DMS79 (cell line): ENCODE measurements around the gene MLPH.

Source experiments
- DNase-seq: peaks from one replicate; lab custom pipeline; 2025; lab: John Stamatoyannopoulos, UW

Gene MLPH, protein sequence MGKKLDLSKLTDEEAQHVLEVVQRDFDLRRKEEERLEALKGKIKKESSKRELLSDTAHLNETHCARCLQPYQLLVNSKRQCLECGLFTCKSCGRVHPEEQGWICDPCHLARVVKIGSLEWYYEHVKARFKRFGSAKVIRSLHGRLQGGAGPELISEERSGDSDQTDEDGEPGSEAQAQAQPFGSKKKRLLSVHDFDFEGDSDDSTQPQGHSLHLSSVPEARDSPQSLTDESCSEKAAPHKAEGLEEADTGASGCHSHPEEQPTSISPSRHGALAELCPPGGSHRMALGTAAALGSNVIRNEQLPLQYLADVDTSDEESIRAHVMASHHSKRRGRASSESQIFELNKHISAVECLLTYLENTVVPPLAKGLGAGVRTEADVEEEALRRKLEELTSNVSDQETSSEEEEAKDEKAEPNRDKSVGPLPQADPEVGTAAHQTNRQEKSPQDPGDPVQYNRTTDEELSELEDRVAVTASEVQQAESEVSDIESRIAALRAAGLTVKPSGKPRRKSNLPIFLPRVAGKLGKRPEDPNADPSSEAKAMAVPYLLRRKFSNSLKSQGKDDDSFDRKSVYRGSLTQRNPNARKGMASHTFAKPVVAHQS

DNA sequence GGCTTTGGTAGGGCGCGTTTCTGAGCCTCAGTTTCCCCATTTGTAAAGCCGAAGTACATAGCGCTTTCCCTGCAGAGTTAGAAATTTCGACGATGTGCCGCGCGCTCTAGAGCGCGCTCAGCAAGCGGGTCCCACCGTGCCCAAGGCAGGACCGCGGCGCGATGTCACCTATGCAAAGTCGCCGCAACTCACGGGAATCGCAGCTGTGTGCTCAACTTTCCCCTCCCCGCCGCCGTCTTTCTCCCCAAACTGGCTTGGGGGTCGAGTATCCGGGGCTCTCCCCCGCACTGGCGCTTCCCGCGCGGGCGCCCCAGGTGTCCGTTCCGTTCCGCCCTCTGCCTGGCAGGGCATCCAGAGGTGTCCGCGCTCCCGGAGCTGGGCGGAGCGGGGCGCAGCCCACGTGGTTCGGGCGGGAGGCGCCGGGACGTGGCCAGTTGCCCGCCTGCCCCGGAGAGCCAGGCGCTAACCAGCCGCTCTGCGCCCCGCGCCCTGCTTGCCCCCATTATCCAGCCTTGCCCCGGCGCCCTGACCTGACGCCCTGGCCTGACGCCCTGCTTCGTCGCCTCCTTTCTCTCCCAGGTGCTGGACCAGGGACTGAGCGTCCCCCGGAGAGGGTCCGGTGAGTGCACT, at the start of gene MLPH:
MLPH (plus strand) TSS at position 433 of the 630 bp plus-strand sequence. CDS start 6,176 bp downstream, outside the sequence.
- DNase-seq = no peak

DNA sequence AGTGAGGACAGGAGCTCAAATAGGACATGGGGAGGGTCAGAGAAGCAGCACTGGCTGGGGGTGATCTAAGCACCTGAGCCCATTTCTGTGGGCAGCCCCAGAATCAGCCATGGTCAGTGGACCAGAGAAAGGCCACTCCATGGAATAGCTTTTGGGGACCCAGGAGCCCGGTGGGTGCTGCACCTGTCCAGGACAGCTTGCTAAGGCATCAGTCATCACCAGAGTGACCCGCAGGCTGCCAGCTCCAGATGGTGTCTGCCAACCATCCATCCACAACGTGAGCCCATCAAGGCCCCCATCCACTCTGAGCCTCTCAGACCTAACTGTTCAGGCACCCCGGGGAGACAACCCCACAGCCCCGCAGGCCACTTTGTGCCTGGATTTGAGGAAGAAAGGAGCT, 49.5 kb upstream of the MLPH start:
- no peak for DNase-seq

DNA sequence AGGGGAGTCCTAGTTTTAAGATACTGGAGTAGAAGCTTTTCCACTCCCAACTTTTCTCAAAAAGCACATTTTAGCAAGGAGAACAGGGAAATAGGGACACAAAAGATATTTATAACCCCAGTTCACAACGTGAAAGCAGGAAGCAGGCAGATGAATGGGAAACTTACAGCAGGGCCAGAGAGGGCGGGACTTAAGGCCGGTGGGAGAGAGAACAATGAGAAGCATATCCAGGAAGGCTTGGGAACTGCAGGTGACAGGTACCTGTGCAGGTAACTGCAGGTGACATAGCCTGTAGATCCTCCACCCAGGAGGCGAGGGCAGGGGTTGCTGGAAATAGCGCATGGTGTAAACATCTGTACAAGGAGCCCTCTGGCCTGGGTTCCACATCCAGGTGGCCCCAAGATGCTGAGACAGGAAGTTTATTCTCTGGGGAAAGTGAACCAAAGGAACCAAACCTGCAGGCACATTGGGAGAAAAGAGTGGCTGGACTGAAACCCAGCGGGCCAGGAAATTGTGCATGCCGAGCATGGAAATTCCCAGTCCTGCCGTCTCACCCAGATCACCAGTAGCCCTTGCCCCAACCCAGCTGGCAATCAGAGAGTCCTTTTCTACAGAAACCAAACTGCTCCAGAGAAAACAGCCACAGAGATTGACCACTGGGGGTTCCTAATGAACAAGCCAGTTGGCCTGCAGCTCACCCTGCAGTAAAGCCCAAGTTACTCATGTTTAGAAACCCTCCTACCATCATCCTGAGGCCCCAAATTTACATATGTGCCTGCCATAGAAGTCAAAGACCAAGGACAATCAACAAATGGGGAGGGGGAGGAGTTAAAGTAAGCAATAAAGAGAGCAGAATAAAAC, 48.7 kb upstream of the MLPH start:
- no peak for DNase-seq

GRCh38 chr2:237440819-237441281, 46.2 kb upstream of the MLPH start:
- no peak for DNase-seq

DNA sequence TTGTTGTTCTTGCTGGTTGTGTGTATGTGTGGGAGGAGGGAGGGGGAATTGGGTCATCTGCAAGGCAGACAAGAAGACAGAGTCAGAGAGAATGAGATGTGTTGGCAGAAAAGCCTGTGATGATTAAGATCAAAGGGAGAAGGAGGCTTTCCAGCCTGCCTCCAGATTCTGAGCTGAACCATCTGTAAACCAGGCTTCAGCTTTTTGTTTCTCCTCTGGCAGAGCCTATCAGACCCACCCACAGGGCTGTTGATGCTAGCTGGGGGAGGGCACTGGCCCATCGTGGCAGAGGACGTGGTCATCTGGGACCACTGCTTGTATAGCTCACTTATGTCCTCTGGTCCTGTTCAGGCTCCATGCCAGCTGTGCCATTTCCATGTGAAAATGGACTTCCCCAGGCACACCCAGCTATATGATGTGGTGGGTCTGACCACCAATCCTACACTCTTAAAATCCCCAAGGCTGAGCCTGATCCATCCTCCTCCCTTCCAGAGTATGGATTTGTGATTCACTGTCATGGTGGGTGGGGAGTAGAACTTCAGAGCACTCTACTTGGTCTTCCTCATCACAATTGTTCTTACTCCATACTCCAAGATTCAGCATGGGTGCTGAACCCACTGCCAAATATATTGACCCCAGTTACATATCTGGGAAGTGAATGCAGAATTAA, 45.3 kb upstream of the MLPH start:
- no peak for DNase-seq

DNA sequence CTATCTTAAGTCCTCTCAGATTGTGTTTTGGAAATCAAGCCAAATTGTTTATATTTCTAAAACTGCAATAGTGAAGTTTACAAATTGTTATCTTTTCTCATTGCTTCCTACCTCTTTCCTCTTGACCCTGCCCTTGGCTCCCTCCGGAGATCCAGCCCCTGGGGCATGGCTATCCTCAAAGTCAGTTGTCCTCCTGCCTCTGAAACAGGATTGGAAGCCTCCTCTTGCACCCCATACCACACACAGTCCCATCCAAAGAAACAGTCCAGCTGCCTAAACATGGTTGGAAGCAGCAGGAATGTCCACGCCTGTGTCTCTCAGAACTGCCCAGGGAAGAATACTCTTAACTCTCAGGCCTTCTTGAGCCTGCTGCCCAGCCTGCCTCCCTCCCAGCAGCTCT, 43.0 kb upstream of the MLPH start:
- no peak for DNase-seq

GRCh38 chr2:237445611-237446337, 41.3 kb upstream of the MLPH start:
- no peak for DNase-seq

DNA sequence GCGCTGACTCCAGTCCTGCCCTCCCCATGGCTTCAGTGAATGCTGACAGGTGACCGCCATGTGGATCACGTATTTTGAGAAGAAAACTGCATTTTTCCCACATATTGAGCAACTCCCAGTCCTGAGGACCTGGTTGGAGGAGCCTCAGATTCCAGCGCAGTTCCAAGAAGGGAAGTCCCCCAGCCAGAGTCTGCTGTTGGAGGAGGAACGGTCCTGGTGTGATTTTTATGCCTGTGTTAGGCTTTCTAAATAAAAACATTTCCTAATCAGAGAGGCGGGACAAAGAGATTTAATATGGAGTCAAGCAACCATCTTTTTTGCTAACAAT, 40.7 kb upstream of the MLPH start:
- no peak for DNase-seq

DNA sequence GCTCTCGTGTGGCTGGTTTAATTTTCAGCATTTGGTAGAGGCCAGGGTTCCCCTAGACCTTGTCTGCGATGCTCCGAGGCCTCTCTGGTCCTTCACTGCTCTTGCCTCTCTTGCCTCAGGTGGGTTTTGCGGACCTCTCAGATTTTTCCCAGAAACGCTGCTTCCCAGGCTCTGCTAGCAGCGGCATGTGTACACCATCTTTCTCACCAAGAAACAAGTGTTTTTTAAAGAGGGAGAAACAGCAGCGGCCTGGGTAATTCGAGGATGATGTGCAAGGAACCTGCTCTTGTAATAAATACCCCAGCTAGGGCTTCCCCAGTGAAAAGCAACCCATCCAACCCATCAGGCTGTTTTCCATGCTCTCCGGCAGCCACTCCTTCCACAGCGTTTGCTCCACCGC, 39.6 kb upstream of the MLPH start:
- DNase-seq = no peak

DNA sequence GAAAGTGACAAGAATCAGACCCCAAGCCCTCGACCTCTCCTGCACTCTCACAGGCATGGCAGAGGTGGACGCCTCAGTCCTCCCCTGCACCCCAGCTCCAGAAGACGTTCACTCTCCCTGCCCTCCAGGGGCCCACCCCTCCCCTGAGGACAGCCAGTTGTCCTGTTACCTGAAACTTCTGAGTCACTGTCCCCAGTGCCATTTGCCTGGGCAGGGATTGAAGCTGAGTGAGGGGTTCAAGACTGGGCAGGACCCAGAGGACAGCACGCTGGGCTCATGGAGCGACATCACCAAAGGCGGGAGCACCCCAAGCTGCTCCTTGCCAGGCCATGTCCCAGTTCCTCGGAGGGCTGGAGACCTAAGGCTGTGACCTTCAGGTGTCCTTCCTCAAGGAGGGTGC, 38.9 kb upstream of the MLPH start:
- DNase-seq = no peak

DNA sequence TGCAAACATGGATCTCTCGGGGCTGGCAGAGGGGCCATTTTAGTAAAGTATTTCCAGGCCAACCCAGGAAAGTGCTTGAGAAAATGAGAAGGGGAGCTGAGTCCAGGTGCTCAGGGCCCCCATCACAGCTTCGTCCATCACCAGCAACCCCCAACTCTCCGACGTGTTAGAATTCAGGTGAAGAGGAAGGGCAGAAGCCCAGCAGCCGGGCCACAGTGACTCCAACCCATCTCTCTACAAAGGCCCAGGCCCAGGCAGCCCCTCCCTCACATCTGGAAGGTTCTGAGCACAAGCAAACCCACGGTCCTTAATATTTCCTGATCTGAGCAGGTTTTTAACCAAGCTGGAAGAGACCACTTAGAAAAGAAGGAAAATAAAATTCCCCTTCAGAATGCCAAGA, 38.4 kb upstream of the MLPH start:
- no peak for DNase-seq

DNA sequence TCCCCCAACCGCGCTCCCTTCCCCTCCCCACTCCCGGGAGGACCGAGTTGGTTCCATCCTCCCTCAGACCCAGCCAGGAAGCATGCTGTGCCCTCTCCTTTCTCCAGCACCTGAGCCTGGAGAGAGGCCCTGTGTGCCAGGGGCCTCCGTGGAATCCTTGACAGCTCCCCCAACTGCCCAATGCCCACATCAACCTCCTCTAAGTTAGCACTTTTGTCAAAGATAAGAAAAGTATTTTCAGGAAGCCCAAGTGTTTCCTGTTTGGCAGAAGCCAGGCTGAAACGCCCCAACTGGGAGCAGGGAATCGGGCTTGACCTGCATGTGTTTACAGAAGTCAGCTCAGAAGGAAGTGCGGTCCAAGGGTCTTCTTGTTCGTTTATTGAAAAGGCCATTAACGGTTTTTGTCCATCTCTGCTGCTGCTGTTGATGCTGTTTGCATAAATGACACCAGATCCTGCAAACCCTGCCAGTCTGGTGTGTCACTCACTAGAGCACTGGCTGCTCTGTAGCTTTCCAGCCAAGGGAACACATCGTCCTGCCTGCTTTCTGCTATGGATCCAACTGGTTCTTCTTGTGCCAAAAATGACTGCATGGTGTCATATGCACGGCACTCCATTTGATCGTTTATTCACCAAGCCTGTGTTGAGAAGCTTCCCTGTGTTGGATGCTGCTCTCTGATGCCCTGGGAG, 37.7 kb upstream of the MLPH start:
- DNase-seq = no peak

DNA sequence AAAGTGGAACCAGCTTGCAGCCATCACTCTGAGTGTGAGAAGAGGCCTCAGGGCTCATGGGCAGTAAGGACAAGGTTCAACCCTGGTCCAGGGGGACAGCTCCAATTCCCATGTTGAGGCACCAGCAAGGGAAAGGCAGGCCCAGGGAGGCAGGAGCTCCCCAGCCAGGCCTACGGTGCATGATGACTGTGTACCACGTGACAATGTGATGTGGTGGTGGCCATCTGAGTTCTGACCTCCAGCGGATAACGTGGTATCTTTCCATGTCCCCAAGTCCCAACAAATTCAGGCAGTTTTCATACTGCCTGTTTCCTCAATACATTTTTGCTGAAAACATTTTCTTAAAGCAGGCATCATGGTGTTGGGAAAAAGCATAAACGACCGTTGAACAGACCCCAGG, 36.9 kb upstream of the MLPH start:
- DNase-seq = no peak

- DNase-seq = no peak
These were observed 36.5 kb upstream of the MLPH start for GRCh38 chr2:237450583-237450982.

- DNase-seq = no peak
These were observed 35.2 kb upstream of the MLPH start for GRCh38 chr2:237451643-237452469.

DNA sequence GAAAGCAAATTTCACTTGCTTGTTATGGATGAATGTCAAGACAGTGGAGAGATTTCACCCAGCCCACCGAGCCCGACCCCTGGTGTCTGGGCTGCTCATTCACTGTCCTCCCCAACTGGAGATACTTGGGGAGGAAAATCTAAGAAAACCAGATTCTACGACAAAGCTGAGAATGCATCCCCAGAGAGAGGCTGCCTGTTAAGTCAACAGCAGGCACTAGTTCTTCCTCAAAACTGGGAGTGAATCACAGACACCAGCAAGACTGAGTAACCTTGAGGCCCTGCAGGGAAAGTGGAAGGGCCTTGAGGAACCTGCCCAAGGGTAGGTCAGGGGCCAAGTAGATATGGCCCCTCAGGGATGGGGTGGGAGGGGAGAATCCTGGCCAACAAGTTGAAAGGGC, 34.2 kb upstream of the MLPH start:
- no peak for DNase-seq

DNA sequence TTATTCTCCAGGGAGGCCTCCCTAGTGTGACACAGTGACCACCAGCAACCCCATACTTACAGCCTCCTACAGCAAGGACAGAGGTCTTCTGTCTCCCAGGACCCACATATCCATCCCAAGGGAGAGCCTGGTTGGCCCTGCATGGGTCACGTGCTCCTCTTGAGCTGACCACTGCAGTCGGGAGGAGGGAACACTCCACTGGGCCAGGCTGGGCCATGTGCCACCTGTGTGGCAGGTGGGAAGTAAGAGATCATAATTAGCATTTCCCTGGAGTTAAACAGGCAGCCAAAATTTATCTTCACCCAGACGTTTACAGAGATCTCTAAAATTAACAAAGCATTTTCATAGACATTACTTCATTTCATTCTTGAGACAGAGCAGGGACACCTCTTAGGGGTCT, 33.4 kb upstream of the MLPH start:
- DNase-seq = no peak

DNA sequence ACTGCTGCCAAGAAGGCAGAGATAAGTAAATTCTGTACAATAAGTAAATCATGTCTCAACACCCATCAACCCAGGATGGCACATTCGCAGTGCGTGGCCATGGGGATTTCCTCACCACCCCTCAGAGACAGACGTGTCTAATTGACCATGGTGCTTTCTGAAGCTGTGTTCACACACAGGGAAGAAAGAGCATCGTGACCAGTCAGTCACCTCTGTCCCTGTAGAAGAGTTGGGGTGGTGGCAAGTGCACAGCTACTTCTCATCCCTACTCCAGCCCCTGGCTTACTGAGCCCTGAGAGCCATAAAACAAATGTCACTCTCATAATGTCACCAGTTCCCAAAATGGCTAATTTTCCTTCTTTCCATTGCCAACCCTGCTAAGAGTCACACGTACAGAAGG, 31.3 kb upstream of the MLPH start:
- no peak for DNase-seq

DNA sequence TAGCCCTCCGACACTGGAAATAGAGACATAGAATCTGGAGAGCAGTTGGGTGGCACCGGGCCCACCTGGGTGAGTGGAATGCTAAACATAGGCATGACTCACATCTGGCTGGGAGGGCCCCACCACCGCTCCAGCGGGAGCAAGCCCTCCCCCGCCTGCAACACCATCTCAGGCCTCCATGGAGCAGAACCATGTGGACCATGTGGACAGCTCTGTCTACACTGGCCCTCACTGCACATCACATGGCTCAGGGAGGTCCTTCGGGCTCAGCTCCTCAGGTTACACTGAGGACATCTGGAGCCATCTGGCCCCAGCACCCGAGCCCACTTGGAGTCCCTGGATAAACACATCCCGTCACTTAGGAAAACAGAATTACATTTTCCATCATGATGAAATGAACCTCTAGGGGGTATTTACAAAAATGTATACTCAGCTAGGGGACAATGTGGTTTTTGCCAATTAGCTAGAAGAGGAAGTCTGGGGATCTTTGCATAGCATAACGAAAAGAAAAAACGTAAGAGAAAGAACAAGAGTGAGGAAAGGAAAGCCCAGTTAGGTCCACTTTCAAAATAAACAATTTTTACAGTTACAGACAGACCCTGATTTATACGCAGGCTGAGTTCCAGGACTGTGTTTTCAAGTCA, 30.7 kb upstream of the MLPH start:
- no peak for DNase-seq
